ENCODE measurements around the gene DNAI4. TPM values are rescaled to one million over a fixed set of nuclear protein-coding genes. Genes with fewer than 3 reads are reported as not detected.
A peak's percentile ranks its signal among the peaks of the same experiment; 100 is the strongest.

DNAI4 gene
- polyA plus RNA-seq (2012; rRNA removed) = 1.3 and 1.9 TPM in 2 replicates
- 2.1 and 2.9 TPM in 2 replicates for polyA plus RNA-seq (2012; cell fraction: cytosol; rRNA removed)
- 1.0 and 2.8 TPM in 2 replicates for polyA plus RNA-seq (2012; cell fraction: nucleus; rRNA removed)

- ChIA-PET POLR2A (interaction anchor here (0.6 to 1.5 kb wide), 5 partner anchors 9 to 484 kb away, joined by 3 to 5 read pairs (median 3); partner anchors contain the start of gene SLC35D1), CTCF (interaction anchor here (0.9 to 1.8 kb wide), 6 partner anchors 12 to 575 kb away, joined by 3 to 9 read pairs (median 4); no protein-coding TSS in a partner anchor)
- H3K4me2 ChIP-seq = peak within 1 kb of the TSS; percentile 88
- peaks cover 7 to 19% of the 10 kb centered on the region in 2 experiments; a peak in 2 of 4 replicates for H3K4me1 ChIP-seq (ENCODE audit: control insufficient read depth in 1 of 2, insufficient read depth in 2 of 2, low read depth in 1 of 2, low read length in 1 of 2)
- H3K36me3 ChIP-seq (replicated peaks in 1 of 2; ENCODE audit: control insufficient read depth in 1 of 2, insufficient read depth in 2 of 2, low read length in 1 of 2) = peaks cover 16 to 29% of the 10 kb centered on the region in 2 experiments
- H3F3A ChIP-seq (replicated peaks; ENCODE audit: insufficient read depth) = peaks cover 17% of the 10 kb centered on the region
- DNase-seq = peak; percentile 98
- peak within 1 kb of the TSS; percentile 69 to 94 for H3K4me3 ChIP-seq (ENCODE audit: low read depth in 2 of 2, low read length in 1 of 2)
- H3K9me3 ChIP-seq = no peaks in the 10 kb centered on the region
- peaks cover 76% of the 10 kb centered on the region for H3K79me2 ChIP-seq (ENCODE audit: insufficient read depth)
- no peaks in the 10 kb centered on the region for H3K9me2 ChIP-seq
- H4K20me1 ChIP-seq (ENCODE audit: insufficient read depth) = peaks cover 4% of the 10 kb centered on the region; the same call in 1 of the 2 replicates
- H3K27ac ChIP-seq (ENCODE audit: low read depth in 2 of 2, low read length in 1 of 2) = peak within 1 kb of the TSS; percentile 91 to 99
- H3K9ac ChIP-seq = peak within 1 kb of the TSS; percentile 94
- H2AFZ ChIP-seq (ENCODE audit: low read depth) = peak within 1 kb of the TSS; percentile 86
- H3K27me3 ChIP-seq (ENCODE audit: insufficient read depth) = no peaks in the 10 kb centered on the region
- 0% methylated on average over 13 of the region's 64 CpGs for WGBS (ENCODE audit: low lambda C conversion rate)
- TF ChIP-seq ELF1 (IDR thresholded peaks at IDR 0.05) (peak; percentile 84), REST (IDR thresholded peaks at IDR 0.05; ENCODE audit: low read depth, low read length) (0 out of 2 replicates have a peak, but pooled peaks have one; percentile 26), PBX3 (IDR thresholded peaks at IDR 0.05) (no peak), NFIC (IDR thresholded peaks at IDR 0.05; ENCODE audit: borderline replicate concordance) (no peak), TEAD4 (IDR thresholded peaks at IDR 0.05; ENCODE audit: borderline replicate concordance, insufficient read depth) (no peak), POLR2AphosphoS5 (IDR thresholded peaks at IDR 0.05; ENCODE audit: low read depth, low read length) (peak; percentile 91), YY1 (IDR thresholded peaks at IDR 0.05; ENCODE audit: low read depth) (peak; percentile 70), GABPA (IDR thresholded peaks at IDR 0.05; ENCODE audit: low read depth) (peak; percentile 85), EZH2phosphoT487 (IDR thresholded peaks at IDR 0.05; ENCODE audit: borderline replicate concordance, low read depth) (no peak), TAF1 (IDR thresholded peaks at IDR 0.05; ENCODE audit: borderline replicate concordance, low read depth, low read length) (peak; percentile 84; the same call in 1 of the 2 replicates), MAX (IDR thresholded peaks at IDR 0.05; ENCODE audit: low read depth) (peak; percentile 66), FOSL2 (IDR thresholded peaks at IDR 0.05; ENCODE audit: borderline replicate concordance, low read depth) (no peak), TCF12 (IDR thresholded peaks at IDR 0.05) (peak; percentile 30; the same call in 1 of the 2 replicates), NRF1 (IDR thresholded peaks at IDR 0.05; ENCODE audit: low read depth, low read length) (peak; percentile 84), MEF2A (IDR thresholded peaks at IDR 0.05; ENCODE audit: borderline replicate concordance, low read depth) (no peak), FOXJ3 (CRISPR knock-in tag; IDR thresholded peaks at IDR 0.05) (no peak), RXRA (IDR thresholded peaks at IDR 0.05; ENCODE audit: borderline replicate concordance, low read depth) (no peak)
- TF ChIP-seq, protein P1, sequence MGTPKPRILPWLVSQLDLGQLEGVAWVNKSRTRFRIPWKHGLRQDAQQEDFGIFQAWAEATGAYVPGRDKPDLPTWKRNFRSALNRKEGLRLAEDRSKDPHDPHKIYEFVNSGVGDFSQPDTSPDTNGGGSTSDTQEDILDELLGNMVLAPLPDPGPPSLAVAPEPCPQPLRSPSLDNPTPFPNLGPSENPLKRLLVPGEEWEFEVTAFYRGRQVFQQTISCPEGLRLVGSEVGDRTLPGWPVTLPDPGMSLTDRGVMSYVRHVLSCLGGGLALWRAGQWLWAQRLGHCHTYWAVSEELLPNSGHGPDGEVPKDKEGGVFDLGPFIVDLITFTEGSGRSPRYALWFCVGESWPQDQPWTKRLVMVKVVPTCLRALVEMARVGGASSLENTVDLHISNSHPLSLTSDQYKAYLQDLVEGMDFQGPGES (IDR thresholded peaks at IDR 0.05; ENCODE audit: low read depth, low read length) = peak; percentile 27; the same call in 1 of the 2 replicates
- TF ChIP-seq, protein P2, sequence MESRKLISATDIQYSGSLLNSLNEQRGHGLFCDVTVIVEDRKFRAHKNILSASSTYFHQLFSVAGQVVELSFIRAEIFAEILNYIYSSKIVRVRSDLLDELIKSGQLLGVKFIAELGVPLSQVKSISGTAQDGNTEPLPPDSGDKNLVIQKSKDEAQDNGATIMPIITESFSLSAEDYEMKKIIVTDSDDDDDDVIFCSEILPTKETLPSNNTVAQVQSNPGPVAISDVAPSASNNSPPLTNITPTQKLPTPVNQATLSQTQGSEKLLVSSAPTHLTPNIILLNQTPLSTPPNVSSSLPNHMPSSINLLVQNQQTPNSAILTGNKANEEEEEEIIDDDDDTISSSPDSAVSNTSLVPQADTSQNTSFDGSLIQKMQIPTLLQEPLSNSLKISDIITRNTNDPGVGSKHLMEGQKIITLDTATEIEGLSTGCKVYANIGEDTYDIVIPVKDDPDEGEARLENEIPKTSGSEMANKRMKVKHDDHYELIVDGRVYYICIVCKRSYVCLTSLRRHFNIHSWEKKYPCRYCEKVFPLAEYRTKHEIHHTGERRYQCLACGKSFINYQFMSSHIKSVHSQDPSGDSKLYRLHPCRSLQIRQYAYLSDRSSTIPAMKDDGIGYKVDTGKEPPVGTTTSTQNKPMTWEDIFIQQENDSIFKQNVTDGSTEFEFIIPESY (IDR thresholded peaks at IDR 0.05; ENCODE audit: borderline replicate concordance, low read depth) = peak; percentile 36; the same call in 1 of the 2 replicates
- TF ChIP-seq, protein P3, sequence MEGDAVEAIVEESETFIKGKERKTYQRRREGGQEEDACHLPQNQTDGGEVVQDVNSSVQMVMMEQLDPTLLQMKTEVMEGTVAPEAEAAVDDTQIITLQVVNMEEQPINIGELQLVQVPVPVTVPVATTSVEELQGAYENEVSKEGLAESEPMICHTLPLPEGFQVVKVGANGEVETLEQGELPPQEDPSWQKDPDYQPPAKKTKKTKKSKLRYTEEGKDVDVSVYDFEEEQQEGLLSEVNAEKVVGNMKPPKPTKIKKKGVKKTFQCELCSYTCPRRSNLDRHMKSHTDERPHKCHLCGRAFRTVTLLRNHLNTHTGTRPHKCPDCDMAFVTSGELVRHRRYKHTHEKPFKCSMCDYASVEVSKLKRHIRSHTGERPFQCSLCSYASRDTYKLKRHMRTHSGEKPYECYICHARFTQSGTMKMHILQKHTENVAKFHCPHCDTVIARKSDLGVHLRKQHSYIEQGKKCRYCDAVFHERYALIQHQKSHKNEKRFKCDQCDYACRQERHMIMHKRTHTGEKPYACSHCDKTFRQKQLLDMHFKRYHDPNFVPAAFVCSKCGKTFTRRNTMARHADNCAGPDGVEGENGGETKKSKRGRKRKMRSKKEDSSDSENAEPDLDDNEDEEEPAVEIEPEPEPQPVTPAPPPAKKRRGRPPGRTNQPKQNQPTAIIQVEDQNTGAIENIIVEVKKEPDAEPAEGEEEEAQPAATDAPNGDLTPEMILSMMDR (IDR thresholded peaks at IDR 0.05) = no peak; the same call in 1 of the 2 replicates
These were observed at the start of gene DNAI4, which contains the start of gene MIER1 for GRCh38 chr1:66924756-66925557. TSS of gene DNAI4 (minus strand) at chr1:66924856. CDS start at chr1:66924831, 25 bp downstream. TSS of gene MIER1 (plus strand) at chr1:66924990. CDS start at chr1:66925029, 39 bp downstream.
